HG03175 (cell line): Measurements from ENCODE around the gene AR.
"Not testable (repeated sequence)": the region's sequence is repeated elsewhere in the genome, so short reads cannot be mapped to it uniquely, and the experiment has no call there.

Experiments used
- ATAC-seq: cut with Tn5 transposase; IDR thresholded peaks from one replicate; pipeline ENCODE4 v1.9.1; 2021; ENCODE audit warnings: mild to moderate bottlenecking, moderate library complexity; ENCODE audit not compliant: unreplicated experiment

The AR gene

DNA sequence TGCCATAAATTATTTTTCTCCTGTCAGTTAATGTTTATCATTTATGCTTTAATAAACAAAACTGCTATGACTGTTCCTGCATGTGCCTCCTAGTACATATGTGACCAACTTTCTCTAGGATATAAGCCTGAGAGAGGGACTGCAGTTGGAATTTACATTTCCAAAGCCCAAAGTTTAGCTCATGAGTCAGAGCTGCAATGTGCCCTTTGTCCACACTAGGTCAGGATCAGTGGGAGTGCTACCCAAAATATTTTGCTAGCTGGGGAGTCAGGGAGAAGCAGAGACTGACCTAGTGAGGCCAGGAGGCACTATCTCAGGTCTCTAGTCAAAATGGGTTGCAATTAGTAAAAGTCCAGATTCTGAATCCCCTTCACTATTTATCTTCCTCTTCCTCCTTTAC is 92.7 kb downstream of the AR start:
- ATAC-seq: no peak

DNA sequence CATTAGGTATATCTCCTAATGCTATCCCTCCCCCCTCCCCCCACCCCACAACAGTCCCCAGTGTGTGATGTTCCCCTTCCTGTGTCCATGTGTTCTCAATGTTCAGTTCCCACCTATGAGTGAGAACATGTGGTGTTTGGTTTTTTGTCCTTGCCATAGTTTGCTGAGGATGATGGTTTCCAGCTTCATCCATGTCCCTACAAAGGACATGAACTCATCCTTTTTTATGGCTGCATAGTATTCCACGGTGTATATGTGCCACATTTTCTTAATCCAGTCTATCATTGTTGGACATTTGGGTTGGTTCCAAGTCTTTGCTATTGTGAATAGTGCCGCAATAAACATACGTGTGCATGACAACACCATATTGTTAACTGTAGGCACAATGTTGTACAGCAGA is 93.5 kb downstream of the AR start:
- ATAC-seq: not testable (repeated sequence)

DNA sequence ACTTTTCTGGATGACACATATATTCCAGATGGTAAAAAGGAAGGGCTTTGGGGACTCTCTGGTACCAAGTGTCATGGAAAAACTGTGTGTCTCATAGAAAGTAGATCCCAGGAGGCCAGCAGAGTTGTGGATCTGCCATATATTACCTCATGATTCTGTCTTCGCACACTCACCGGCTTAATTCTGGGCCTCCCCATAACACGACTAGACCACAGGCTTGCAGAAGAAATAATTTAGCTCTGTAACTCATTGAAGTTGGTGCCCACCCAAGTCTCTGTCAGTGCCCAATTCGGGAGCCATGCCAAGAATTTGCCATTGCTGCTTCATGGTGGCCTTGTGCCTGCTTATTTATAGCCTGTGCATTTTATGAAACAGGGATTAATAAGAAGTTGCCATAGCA is 104.5 kb downstream of the AR start:
- no peak for ATAC-seq

DNA sequence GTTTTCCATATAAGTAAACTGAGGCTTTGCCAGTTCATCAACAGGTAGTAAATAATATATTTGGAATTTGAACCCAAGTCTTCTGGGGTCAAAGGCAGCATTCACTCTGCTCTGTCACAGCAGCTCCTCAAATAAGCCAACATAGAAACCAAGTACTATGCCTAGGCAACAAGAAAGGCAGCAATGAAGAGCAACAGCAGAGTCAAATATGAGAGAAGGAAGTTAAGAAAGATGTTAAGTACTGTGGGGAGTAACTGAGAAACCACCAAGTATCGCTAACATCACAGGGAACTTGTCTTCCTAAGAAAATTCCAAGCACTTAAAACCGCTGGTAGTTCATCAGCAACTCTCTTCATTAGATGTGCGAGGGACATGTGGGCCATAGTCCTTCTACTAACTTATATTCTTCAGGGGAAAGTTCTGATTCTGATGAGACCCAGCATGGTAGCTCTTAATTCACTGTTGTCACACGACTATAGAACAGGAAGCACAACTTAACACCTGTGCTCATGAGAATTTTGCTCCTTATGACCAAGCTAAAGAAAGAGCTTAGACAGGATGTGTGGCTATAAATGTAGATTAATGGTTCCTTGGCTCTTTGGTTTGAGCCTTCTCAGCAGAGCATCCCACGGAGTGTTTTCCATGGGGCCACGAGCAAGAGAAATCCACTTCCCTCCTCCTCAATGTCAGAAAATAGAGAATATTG is 107.8 kb downstream of the AR start:
- ATAC-seq: no peak

DNA sequence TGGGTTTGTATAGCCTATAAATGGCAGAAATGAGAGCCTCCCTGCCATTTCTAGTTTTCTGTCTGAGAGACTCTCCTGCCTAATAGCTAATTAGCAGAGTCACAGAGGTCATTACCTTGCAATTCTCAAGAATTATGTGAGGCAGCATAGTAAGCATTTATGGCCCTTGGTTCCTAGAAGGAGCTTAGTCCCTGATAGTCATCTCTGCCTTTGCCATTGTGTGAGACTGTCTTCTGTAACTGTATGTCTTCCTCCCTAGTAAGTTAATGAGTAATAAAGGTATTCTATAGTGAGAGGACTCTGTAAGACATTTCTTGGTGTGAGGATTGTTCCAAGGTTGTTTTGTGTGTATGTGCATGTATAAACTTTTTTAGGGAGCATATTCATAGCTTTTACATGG is 108.7 kb downstream of the AR start:
- ATAC-seq: no peak

DNA sequence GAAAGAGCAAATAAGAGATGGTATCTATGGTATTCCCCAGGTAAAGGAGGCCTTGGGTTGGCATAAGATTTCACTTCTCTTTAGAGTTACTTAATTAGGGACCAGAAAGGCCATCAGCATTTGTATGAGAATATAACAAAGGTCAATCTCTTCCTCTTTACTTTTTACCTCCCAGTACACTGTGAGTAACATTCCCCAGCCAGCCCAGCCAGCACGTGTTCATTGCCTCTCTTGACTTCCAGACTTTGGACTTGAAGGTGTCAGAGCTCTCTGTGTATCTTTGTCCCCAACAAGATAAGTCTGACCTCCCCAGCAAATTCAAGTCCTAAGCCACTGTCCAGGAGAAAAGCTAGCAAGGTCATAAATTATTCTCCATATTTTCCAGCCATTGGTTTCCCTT is 110.5 kb downstream of the AR start:
- ATAC-seq: no peak

DNA sequence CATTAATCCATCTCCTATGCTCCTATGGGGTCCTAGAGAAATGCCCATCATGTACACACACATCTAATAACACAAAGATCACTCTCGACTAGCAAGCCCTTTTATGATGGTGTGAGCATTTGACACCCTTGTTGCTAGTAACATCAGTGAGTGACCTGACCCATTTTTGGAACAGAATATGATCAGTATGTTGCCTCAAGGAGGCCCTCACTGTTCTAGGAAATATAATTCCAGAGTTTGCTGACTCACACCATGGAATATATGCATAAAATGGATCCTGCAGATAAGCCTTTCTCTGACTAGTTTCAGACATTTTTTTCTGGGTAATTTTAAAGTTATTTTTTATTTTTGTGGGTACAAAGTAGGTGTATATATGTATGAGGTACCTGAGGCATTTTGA is 121.8 kb downstream of the AR start:
- ATAC-seq: no peak

DNA sequence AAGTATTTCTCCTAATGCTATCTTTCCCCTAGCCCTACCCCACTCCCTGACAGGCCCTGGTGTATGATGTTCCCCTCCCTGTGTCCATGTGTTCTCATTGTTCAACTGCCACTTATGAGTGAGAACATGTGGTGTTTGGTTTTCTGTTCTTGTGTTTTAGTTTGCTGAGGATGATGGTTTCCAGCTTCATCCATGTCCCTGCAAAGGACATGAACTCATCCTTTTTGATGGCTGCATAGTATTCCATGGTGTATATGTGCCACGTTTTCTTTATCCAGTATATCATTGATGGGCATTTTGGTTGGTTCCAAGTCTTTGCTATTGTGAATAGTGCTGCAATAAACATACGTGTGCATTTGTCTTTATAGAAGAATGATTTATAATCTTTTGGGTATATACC is 126.9 kb downstream of the AR start:
- not testable (repeated sequence) for ATAC-seq

DNA sequence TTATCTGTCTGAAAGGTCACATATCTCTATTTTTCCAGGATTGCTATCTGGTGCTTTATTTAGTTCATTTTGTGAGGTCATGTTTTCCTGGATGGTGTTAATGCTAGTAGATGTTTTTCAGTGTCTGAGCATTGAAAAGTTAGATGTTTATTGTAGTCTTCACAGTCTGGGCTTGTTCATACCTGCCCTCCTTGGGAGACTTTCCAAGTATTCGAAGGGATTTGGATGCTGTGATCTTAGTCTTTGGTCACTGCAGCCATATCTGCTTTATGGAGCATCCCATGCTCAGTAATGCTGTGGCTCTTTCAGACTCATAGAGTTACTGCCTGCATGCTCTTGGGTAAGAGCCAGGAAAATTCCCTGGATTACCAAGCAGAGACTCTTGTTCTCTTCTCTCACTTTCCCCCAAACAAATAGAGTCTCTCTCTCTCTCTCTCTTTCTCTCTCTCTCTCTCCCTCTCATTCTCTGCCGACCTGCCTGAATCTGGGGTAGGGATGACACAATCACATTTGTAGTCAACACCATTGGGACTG is 130.0 kb downstream of the AR start:
- ATAC-seq: no peak

DNA sequence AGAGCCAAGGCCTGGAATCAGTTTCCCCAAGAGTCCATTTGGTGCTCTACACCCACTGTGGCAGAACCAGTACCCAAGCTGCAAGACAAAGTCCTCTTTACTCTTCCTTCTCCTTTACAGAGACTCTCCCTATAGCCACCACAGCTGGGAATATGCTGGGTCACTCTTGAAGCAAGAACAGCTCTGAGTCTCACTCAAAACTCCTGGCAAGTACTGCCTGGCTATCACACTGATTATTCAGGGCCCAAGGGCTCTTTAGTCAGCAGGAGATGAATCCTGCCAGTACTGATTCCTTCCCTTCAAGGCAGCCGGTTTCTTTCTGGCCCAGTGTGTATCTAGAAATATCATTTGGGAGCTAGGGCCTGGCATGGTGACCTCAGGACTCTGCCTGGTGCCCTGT is 130.9 kb downstream of the AR start:
- no peak for ATAC-seq

DNA sequence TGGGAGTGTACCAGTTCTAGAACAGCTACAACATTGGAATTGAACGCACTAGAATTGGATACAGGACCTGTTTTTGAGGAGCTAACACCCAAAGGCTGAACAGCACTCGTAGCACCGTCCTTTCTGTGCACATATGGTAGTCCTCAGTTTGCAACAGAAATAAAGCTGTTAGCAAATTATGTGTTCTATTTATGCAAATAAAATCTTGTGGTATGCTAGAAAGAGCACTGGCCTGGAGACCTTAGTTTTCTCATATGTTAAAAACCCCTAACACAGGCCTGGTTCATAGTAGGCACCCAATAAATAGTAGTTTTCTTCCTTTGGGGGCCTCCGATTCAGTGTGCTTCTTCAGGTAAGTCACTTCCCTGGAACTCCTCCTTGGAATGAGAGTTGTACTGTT is 140.3 kb downstream of the AR start:
- ATAC-seq: no peak

DNA sequence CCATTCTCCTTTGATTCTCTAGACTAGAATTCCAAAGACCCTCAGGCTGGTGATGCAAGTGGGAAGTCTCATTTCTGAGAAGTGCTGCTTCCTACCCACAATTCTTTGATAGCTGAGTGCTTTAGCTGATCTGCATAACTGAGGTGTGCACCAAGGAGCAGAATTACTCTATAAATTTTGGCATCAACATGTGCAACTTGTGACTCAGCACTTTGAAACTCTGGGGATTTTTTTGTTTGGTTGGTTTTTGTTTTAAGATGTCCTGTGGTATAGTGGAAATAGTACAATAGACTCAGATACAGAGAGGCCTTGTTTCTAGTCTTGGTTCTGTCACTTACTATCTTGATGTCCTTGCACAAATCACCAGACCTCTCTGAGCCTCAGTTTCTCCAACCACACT is 148.4 kb downstream of the AR start:
- ATAC-seq: no peak

DNA sequence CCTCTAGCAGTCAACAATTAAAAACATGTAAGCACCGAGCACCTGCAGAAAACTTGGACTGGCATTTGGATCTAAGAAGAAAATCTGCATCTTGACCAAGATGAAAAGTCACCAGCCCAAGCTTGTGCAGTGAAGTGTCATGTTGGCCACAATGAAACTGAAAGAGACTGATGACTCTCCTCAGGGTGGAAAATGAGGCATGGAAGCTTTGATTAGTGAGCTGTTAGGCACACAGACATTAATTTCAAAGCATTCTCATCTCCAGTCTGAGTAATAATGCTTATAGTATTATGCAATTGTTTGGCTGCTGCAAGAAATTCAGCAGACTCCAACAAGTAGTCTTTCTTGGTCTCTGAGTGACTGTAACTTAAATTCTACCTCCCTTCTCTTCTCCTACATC is 150.1 kb downstream of the AR start:
- ATAC-seq: no peak

DNA sequence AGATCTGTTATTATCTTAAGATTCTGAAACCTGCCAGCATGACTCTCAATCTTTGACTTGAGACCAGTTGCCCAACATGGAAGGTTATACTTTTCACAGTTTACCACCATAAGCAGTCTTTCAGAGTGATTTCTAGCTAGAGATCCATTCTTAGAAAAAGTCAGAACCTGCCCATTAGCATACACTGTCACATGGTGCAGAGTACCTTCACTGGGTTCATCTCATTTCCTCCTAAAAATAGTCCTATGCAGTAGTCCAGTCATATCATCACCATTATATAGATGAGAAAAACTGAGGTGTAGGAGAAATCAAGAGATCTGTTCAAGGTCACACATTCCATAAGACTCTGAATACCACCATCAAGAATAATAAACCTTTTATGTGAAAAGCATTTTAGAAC is 153.6 kb downstream of the AR start:
- no peak for ATAC-seq

DNA sequence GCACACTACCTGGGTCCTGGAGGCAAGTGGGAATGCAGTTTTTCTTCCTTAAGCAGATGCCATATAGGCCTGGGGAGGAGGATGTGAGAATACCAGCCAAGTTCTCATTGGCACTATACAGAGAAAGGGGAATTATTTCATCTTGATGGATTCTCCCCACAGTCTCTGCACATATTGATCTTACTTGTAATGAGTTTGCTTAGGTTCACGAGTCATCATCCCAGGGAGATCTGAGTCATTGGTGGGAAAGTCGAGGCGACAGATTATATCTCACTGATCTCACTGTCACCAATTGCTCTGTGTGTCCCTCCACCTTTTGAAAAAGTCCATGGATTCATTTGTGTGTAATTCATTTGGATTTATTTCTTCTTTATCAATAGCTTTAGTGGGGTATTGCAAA is 156.8 kb downstream of the AR start:
- ATAC-seq: no peak

DNA sequence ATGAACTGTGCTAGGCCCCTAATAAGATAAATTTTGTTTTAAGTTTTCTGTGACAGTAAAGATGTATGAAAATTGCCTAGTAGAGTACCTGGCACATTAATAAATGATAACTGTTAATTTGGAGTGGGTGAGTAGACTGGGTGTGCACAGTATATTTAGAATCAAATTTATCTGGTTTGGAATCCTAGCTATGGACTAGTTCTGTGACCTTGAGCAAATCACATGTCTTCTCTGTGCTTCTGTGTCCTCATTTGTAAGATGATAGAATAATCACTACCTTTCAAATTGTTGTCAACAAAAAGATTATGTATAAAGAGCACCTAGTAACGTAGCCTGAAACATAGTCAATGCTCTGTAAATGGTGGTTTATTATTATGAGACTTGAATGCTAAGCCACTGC is 170.2 kb downstream of the AR start:
- no peak for ATAC-seq

DNA sequence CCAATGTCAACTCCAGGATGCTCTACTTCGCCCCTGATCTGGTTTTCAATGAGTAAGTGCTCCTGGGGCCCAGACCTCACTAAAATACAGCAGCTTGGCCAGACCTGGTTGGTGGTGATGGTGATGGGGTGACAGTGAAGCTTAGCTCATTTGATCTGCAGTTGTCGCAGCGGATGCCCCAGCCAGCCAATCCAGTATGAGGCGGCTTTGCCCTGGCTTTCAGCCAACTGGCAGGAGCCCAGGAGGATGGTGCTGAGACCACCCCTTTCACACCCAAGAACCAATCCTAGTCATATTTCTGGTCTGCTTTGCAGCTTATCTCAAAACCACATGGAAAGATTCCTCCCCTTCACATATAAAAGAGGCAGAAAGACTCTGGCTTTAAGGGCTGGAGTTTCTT is 173.8 kb downstream of the AR start:
- ATAC-seq: no peak

DNA sequence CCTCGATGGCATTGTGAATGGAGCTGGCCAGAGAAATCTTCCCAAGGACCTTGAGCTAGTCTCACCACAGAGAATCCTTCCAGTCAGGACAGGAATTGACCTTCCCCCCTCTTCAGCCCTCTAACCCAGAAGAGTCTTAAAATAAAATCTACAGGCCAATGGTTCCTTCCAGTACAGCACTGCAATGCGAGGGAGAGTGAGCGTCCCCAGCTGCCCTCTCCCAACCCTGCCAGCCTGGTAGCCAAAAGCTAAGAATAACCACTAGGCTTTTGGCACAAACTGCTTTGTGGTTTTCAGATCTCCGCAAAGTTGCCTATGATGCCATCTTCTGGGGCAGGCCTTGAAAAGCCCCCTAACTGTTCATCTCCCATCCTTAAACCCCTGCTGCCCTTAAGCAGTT is 175.1 kb downstream of the AR start:
- no peak for ATAC-seq

DNA sequence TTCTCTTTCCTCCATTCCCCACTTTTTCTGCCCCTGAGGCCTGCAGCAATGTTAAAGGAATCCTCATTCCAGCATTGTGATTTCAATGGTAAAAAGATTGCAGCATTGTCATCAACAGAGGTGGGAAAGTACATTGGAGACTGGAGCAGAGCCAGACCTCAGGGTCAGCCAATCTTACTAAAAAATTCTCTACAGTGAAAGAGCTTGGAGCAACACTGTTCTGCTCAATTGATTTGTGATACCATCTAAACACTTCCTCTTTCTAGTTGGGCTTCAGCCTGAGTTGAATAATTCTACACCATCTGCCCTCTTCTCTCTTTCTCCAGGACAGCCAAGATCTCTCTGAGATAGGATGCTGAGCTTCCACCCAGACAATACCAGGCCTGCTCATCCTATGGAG is 176.5 kb downstream of the AR start:
- ATAC-seq: no peak

DNA sequence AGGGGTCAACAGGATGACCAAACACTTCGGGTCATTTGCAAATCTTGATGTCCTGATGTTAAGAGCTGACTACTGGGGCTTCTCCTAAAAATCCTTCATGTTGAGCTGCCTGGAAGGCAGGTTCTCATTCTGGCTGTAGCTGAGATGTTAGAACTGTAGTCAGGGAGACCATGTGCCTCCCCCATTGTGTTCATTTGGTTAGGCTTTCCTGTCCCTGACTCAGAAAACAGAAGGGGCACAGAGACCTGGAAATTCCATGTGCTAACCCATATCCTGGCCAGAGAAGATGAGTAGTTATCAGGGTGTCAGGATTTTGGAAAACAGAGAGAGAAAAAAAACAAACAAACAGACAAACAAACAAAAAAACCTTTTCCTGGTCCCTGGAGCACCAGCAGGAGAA is 177.5 kb downstream of the AR start:
- no peak for ATAC-seq

DNA sequence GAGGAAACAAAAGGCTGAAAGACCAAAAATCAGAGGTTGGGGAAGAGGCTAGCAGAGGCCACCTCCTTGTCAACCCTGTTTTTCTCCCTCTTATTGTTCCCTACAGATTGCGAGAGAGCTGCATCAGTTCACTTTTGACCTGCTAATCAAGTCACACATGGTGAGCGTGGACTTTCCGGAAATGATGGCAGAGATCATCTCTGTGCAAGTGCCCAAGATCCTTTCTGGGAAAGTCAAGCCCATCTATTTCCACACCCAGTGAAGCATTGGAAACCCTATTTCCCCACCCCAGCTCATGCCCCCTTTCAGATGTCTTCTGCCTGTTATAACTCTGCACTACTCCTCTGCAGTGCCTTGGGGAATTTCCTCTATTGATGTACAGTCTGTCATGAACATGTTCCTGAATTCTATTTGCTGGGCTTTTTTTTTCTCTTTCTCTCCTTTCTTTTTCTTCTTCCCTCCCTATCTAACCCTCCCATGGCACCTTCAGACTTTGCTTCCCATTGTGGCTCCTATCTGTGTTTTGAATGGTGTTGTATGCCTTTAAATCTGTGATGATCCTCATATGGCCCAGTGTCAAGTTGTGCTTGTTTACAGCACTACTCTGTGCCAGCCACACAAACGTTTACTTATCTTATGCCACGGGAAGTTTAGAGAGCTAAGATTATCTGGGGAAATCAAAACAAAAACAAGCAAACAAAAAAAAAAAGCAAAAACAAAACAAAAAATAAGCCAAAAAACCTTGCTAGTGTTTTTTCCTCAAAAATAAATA is 179.9 kb downstream of the AR start:
- ATAC-seq: no peak

DNA sequence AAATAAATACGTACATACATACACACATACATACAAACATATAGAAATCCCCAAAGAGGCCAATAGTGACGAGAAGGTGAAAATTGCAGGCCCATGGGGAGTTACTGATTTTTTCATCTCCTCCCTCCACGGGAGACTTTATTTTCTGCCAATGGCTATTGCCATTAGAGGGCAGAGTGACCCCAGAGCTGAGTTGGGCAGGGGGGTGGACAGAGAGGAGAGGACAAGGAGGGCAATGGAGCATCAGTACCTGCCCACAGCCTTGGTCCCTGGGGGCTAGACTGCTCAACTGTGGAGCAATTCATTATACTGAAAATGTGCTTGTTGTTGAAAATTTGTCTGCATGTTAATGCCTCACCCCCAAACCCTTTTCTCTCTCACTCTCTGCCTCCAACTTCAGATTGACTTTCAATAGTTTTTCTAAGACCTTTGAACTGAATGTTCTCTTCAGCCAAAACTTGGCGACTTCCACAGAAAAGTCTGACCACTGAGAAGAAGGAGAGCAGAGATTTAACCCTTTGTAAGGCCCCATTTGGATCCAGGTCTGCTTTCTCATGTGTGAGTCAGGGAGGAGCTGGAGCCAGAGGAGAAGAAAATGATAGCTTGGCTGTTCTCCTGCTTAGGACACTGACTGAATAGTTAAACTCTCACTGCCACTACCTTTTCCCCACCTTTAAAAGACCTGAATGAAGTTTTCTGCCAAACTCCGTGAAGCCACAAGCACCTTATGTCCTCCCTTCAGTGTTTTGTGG is 180.7 kb downstream of the AR start:
- ATAC-seq: no peak
